ENCODE data around the gene PDCD11. TPM values are rescaled to one million over a fixed set of nuclear protein-coding genes. Genes with fewer than 3 reads are reported as not detected.
A peak's percentile ranks its signal among the peaks of the same experiment; 100 is the strongest.

PDCD11 gene
- total RNA-seq, 4 donors from 2014 or later, result 12.0 to 17.4 (median 15.0) TPM

- H3K36me3 ChIP-seq, result peaks cover 16 to 60% (median 57%) of the 10 kb centered on the region in 4 donors
- no peaks in the 10 kb centered on the region for H3K9me3 ChIP-seq
- DNase-seq (ENCODE audit: extremely low spot score), result no peak
- peaks cover 56 to 85% (median 83%) of the 10 kb centered on the region in 4 donors for H3K4me1 ChIP-seq
- TF ChIP-seq EP300 (IDR thresholded peaks at IDR 0.05) (no peak), POLR2AphosphoS5 (IDR thresholded peaks at IDR 0.05) (no peak), POLR2A (IDR thresholded peaks at IDR 0.05; ENCODE audit: low read depth) (no peak)
- TF ChIP-seq, protein P1, sequence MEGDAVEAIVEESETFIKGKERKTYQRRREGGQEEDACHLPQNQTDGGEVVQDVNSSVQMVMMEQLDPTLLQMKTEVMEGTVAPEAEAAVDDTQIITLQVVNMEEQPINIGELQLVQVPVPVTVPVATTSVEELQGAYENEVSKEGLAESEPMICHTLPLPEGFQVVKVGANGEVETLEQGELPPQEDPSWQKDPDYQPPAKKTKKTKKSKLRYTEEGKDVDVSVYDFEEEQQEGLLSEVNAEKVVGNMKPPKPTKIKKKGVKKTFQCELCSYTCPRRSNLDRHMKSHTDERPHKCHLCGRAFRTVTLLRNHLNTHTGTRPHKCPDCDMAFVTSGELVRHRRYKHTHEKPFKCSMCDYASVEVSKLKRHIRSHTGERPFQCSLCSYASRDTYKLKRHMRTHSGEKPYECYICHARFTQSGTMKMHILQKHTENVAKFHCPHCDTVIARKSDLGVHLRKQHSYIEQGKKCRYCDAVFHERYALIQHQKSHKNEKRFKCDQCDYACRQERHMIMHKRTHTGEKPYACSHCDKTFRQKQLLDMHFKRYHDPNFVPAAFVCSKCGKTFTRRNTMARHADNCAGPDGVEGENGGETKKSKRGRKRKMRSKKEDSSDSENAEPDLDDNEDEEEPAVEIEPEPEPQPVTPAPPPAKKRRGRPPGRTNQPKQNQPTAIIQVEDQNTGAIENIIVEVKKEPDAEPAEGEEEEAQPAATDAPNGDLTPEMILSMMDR (IDR thresholded peaks at IDR 0.05), result no peak
- H3K27me3 ChIP-seq, result no peaks in the 10 kb centered on the region
- H3K4me3 ChIP-seq, result peak overlapping the region; percentile 77 to 86 (median 80)
- intact Hi-C loops (cut with DNase I), result no loop called here
- H3K27ac ChIP-seq (replicated peaks in 1 of 4), result peak overlapping the region; percentile 86 to 91 (median 87)
- 83% methylated on average over 15 of the region's 34 CpGs for WGBS
These were observed 53.0 kb downstream of the PDCD11 start for GRCh38 chr10:103449208-103450144.

GRCh38 chr10:103450201-103450695 lies 53.8 kb downstream of the PDCD11 start:
- Histone ChIP-seq H3K27me3 (no peaks in the 10 kb centered on the region), H3K36me3 (peaks cover 16 to 52% (median 49%) of the 10 kb centered on the region in 4 donors), H3K4me3 (peak overlapping the region; percentile 77 to 86 (median 80)), H3K27ac (replicated peaks in 1 of 4) (peak overlapping the region; percentile 86 to 91 (median 87)), H3K4me1 (peaks cover 48 to 77% (median 75%) of the 10 kb centered on the region in 4 donors), H3K9me3 (no peaks in the 10 kb centered on the region)
- TF ChIP-seq, protein P1 (IDR thresholded peaks at IDR 0.05), result no peak
- TF ChIP-seq EP300 (IDR thresholded peaks at IDR 0.05) (no peak), POLR2AphosphoS5 (IDR thresholded peaks at IDR 0.05) (no peak), POLR2A (IDR thresholded peaks at IDR 0.05; ENCODE audit: low read depth) (no peak)
- DNase-seq (ENCODE audit: extremely low spot score), result no peak
- intact Hi-C loops (cut with DNase I), result no loop called here
- WGBS, result 79% methylated on average over 11 of the region's 12 CpGs

DNA sequence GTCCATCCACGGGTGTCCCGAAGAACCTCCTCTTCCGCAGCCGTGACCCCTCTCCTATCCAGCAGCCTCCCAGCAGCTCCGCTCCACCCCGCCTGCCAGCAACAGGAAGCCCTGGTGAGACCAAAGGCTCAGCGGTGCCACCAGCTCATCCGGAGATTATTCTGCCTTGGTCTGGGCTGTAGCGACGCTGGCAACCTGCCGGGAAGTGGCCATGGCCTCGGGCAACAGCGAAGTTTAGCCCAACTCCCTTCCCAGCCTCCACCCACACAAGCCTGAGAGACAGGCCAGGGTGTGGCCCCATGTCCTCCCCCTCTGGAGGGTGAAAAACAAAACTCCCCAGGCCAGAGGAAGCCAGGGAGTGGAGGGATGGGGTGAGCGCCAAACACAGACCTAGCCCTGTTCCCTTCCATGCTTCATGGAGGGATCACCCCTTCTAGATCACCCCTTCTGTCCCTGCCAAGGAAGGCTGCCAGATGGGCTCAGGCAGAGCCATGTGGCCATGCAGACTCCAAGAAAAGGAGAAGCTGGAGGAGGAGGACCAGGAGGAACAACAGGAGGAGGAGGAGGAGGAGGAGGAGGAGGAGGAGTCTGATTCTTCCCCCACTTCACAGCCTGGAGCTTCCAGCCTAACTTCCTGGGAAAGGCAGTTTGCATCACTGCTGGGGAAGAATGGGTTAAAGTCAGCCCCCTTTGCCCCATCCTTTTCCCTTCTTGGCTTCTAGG lies 54.8 kb downstream of the PDCD11 start:
- 25% methylated on average over 9 of the region's 14 CpGs for WGBS
- H3K36me3 ChIP-seq, result peaks cover 16 to 43% (median 39%) of the 10 kb centered on the region in 4 donors
- no peak for TF ChIP-seq EP300 (IDR thresholded peaks at IDR 0.05)
- peak; percentile 45 to 52 for TF ChIP-seq POLR2AphosphoS5 (IDR thresholded peaks at IDR 0.05)
- TF ChIP-seq POLR2A (IDR thresholded peaks at IDR 0.05; ENCODE audit: low read depth), result no peak

GRCh38 chr10:103451831-103452505 lies 55.5 kb downstream of the PDCD11 start, which contains the start of gene CALHM2:
Gene CALHM2 (minus strand): TSS chr10:103452370. CDS start chr10:103449941, 2,429 bp downstream.
- under 1% methylated on average over 18 of the region's 32 CpGs for WGBS
- H3K4me1 ChIP-seq, result peaks cover 34 to 60% (median 58%) of the 10 kb centered on the region in 4 donors

More for the DNA sequence above, 54.8 kb downstream of the PDCD11 start:
- no peaks in the 10 kb centered on the region for H3K27me3 ChIP-seq
- intact Hi-C loops (cut with DNase I), result no loop called here
- DNase-seq (ENCODE audit: extremely low spot score), result peak; percentile 93
- peak overlapping the region; percentile 86 to 91 (median 87) for H3K27ac ChIP-seq (replicated peaks in 1 of 4)
- no peaks in the 10 kb centered on the region for H3K9me3 ChIP-seq
- peak overlapping the region; percentile 77 to 86 (median 80) for H3K4me3 ChIP-seq
- peaks cover 41 to 67% (median 65%) of the 10 kb centered on the region in 4 donors for H3K4me1 ChIP-seq

More at GRCh38 chr10:103451831-103452505, 55.5 kb downstream of the PDCD11 start, which contains the start of gene CALHM2:
- H3K36me3 ChIP-seq, result peaks cover 15 to 36% (median 32%) of the 10 kb centered on the region in 4 donors
- TF ChIP-seq, protein P1 (IDR thresholded peaks at IDR 0.05), result peak in 1 of 3 experiments; percentile 11
- TF ChIP-seq POLR2A (IDR thresholded peaks at IDR 0.05; ENCODE audit: low read depth) (no peak), POLR2AphosphoS5 (IDR thresholded peaks at IDR 0.05) (peak; percentile 26 to 65)
- no peaks in the 10 kb centered on the region for H3K27me3 ChIP-seq
- intact Hi-C loops (cut with DNase I), result no loop called here
- H3K4me3 ChIP-seq, result peak within 1 kb of the TSS; percentile 77 to 86 (median 80)
- no peak for DNase-seq (ENCODE audit: extremely low spot score)
- H3K27ac ChIP-seq (replicated peaks in 1 of 4), result peak within 1 kb of the TSS; percentile 86 to 91 (median 87)
- H3K9me3 ChIP-seq, result no peaks in the 10 kb centered on the region

Data from esophagus muscularis mucosa (tissue), 4 donors.